RWPE1 (cell line): ENCODE measurements around the gene MED1.

Source experiments
- CTCF ChIA-PET: fragments of 350-600 bp; sonication (Branson Sonifier 250); formaldehyde crosslinking; extraction: SDS; loops from one replicate; lab custom pipeline; 2021; lab: Yijun Ruan, JAX
- POLR2A ChIA-PET: fragments of 400-600 bp; formaldehyde crosslinking; extraction: SDS; loops from one replicate; lab custom pipeline; 2020; ENCODE audit warnings: antibody characterized with exemption; ENCODE audit not compliant: low non-redundant PET; lab: Yijun Ruan, JAX
- DNase-seq: peaks from one replicate; pipeline ENCODE4 v3.0.0; 2012; ENCODE audit warnings: low spot score
- H3K27ac ChIP-seq: fragments of 450-650 bp; 2 replicates; pipeline ENCODE4 v1.5.1; 2017
- TF ChIP-seq, protein P1 (sequence below): fragments of 450-650 bp; conservative IDR thresholded peaks from 2 replicates; pipeline ENCODE4 v1.5.1; 2017; ENCODE audit warnings: low read depth, mild to moderate bottlenecking

MED1 gene

GRCh38 chr17:39404542-39405378 is 46.3 kb downstream of the MED1 start:
- CTCF ChIA-PET, result interaction anchor here (0.7 kb wide), 2 partner anchors 52 to 160 kb away, joined by 5 read pairs; no protein-coding TSS in a partner anchor
- TF ChIP-seq, protein P1, sequence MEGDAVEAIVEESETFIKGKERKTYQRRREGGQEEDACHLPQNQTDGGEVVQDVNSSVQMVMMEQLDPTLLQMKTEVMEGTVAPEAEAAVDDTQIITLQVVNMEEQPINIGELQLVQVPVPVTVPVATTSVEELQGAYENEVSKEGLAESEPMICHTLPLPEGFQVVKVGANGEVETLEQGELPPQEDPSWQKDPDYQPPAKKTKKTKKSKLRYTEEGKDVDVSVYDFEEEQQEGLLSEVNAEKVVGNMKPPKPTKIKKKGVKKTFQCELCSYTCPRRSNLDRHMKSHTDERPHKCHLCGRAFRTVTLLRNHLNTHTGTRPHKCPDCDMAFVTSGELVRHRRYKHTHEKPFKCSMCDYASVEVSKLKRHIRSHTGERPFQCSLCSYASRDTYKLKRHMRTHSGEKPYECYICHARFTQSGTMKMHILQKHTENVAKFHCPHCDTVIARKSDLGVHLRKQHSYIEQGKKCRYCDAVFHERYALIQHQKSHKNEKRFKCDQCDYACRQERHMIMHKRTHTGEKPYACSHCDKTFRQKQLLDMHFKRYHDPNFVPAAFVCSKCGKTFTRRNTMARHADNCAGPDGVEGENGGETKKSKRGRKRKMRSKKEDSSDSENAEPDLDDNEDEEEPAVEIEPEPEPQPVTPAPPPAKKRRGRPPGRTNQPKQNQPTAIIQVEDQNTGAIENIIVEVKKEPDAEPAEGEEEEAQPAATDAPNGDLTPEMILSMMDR, result no peak
- H3K27ac ChIP-seq, result peak overlapping the region; percentile 77
- peak; percentile 86 for DNase-seq
- POLR2A ChIA-PET, result interaction anchor here (0.6 kb wide), 1 partner anchor 49 kb away, joined by 3 read pairs; no protein-coding TSS in a partner anchor

DNA sequence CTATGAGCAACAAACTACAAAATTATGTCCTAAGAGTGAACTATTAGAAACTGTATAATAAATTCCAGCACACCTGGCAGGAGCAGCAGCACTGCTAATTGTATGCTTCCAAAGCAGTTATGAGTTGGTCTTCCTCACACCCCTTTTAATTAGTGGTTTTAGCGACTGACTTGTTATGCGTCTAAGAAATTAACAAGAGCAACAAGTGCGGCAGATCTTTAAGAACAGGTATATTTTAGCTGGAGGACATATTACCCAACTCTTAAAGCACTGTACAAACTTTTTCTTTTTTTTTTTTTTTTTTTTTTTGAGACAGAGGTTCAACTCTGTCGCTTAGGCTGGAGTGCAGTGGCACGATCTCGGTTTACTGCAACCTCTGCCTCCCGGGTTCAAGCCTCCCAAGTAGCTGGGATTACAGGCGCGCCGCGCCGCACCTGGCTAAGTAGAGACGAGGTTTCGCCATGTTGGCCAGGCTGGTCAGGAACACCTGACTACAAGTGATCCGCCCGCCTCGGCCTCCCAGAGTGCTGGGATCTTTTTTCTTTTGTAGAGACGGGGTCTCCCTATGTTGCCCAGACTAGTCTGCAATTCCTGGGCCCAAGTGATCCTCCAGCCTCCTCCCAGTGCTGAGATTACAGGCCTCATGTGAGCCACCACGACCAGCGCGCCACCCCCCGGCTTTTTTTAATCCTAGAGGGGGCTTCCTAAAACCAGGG is 48.0 kb downstream of the MED1 start:
- TF ChIP-seq, protein P1, result no peak
- H3K27ac ChIP-seq, result peak overlapping the region; percentile 26; the same call in 1 of the 2 replicates
- DNase-seq, result no peak
- CTCF ChIA-PET, result no interaction called here
- POLR2A ChIA-PET, result no interaction called here

GRCh38 chr17:39402244-39402889 is 48.7 kb downstream of the MED1 start:
- POLR2A ChIA-PET, result no interaction called here
- peak overlapping the region; percentile 91 for H3K27ac ChIP-seq
- peak; percentile 95 for DNase-seq
- CTCF ChIA-PET, result no interaction called here
- TF ChIP-seq, protein P1, result no peak

- ChIA-PET POLR2A (interaction anchor here (0.6 to 0.9 kb wide), 2 partner anchors 155 to 202 kb away, joined by 3 to 7 read pairs; partner anchors contain the start of gene RPL19), CTCF (interaction anchor here (0.7 kb wide), 1 partner anchor 26 kb away, joined by 3 read pairs; no protein-coding TSS in a partner anchor)
- TF ChIP-seq, protein P1, result no peak
- DNase-seq, result peak; percentile 98
- H3K27ac ChIP-seq, result peak within 1 kb of the TSS; percentile 91
Observed at GRCh38 chr17:39401412-39402243, 49.4 kb downstream of the MED1 start, which contains the start of gene FBXL20. FBXL20 (minus strand) TSS chr17:39401626; CDS start chr17:39401402, 224 bp downstream.

DNA sequence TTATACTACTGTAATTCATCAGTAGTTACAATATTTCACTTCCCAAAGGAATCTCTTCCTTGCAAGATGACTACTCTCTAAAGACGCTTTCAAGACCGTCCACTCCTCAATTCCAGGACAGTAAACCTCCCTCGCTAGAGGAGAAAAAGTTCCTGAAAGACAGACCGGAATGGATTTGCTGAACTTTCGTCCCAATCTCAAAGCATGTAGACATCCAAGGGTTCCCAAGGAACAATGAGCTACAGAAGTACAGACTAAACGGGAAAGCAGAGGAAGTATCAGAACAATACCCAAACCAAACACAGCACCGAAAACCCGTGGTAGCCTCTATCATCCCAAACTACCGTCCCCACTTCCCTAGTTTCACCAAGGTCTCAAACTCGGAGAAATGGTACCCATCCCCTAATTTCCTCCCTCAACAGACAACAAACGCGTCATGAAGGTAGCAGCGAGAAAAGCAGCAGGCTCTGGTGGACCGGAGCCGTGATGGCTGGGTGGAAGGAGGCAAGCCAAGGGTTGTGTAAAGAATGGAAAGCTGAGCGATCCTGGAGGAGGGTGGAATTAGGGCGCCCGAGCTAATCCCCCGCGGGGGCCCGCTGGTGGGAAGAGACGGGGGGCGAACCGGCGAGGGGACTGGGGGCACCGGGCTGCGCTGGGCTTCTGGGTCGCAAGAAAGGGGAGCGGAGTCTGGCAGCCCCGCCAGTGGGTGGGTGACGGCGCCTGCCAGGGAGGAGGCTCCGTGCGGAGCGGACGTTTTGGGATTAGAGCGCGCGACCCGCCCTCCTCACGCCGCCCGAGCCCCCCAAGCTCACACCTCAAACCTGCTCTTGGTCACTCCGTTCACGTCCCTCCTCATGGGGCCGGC is 50.3 kb downstream of the MED1 start:
- CTCF ChIA-PET, result no interaction called here

More for the DNA sequence above, 50.3 kb downstream of the MED1 start:
- peak; percentile 22 for DNase-seq
- POLR2A ChIA-PET, result interaction anchor here (0.6 to 0.9 kb wide), 2 partner anchors 154 to 201 kb away, joined by 3 to 7 read pairs; partner anchors contain the start of gene RPL19
- TF ChIP-seq, protein P1, result no peak
- H3K27ac ChIP-seq, result peak overlapping the region; percentile 91
